Measurements from ENCODE around the gene LRRC55. TPM values are rescaled to one million over a fixed set of nuclear protein-coding genes. Genes with fewer than 3 reads are reported as not detected.

Gene LRRC55
- polyA plus RNA-seq, 1 donor (not counting 4 experiments of a cell fraction or from before 2014, with no cell fraction given), result not detected

DNA sequence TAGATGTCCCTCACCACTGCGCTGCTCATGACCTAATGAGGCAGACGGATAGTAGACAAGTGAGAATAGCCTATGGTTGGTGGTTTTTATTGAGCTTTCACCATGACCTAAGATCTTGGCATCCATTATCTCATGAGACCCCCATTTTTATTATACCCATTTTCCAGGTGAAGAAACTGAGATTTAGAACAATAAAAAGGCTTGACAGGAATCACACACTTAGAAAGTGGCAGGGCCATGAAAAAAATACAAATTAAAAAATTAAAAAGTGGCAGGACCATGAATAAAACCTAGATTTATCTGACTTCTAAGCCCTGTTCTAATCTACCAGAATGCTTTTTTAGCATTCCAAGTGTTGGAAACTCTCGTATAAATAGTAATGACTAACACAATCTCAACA, 1.1 kb downstream of the LRRC55 start:
- Histone ChIP-seq H3K9ac (ENCODE audit: control insufficient read depth, extremely low read depth, insufficient read depth, low read length) (no peak overlapping the region), H3K36me3 (ENCODE audit: control insufficient read depth in 2 of 2, extremely low read depth in 1 of 2, insufficient read depth in 2 of 2, low read length in 2 of 2) (no peaks in the 10 kb centered on the region), H4K20me1 (ENCODE audit: control insufficient read depth, extremely low read depth, insufficient read depth, low read length) (no peaks in the 10 kb centered on the region), H3K4me2 (ENCODE audit: control insufficient read depth, extremely low read depth, insufficient read depth, low read depth, low read length) (no peak overlapping the region), H3K27ac (ENCODE audit: control insufficient read depth, insufficient read depth, low read length) (no peak overlapping the region), H3K4me1 (ENCODE audit: control insufficient read depth, extremely low read depth, insufficient read depth, low read length) (no peaks in the 10 kb centered on the region), H2AFZ (ENCODE audit: control insufficient read depth, low read length) (no peak overlapping the region), H3K4me3 (ENCODE audit: control insufficient read depth in 2 of 3, extremely low read depth in 1 of 3, insufficient read depth in 2 of 3, low read depth in 1 of 3, low read length in 3 of 3) (no peak overlapping the region), H3K9me1 (ENCODE audit: control insufficient read depth, extremely low read depth, insufficient read depth, low read length) (no peaks in the 10 kb centered on the region), H3K79me2 (ENCODE audit: control insufficient read depth, insufficient read depth, low read length) (no peaks in the 10 kb centered on the region), H3K9me3 (ENCODE audit: control insufficient read depth, low read depth, low read length) (no peaks in the 10 kb centered on the region), H3K27me3 (ENCODE audit: control insufficient read depth, extremely low read depth, insufficient read depth, low read length) (peaks cover 46% of the 10 kb centered on the region)
- FAIRE-seq (no peak), DNase-seq (ENCODE audit: low read depth, low spot score) (no peak)
- no peak for TF ChIP-seq EZH2 (IDR thresholded peaks at IDR 0.05; ENCODE audit: low read length)
- TF ChIP-seq, protein P1, sequence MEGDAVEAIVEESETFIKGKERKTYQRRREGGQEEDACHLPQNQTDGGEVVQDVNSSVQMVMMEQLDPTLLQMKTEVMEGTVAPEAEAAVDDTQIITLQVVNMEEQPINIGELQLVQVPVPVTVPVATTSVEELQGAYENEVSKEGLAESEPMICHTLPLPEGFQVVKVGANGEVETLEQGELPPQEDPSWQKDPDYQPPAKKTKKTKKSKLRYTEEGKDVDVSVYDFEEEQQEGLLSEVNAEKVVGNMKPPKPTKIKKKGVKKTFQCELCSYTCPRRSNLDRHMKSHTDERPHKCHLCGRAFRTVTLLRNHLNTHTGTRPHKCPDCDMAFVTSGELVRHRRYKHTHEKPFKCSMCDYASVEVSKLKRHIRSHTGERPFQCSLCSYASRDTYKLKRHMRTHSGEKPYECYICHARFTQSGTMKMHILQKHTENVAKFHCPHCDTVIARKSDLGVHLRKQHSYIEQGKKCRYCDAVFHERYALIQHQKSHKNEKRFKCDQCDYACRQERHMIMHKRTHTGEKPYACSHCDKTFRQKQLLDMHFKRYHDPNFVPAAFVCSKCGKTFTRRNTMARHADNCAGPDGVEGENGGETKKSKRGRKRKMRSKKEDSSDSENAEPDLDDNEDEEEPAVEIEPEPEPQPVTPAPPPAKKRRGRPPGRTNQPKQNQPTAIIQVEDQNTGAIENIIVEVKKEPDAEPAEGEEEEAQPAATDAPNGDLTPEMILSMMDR (optimal IDR thresholded peaks at IDR 0.05 in 1 of 3, IDR thresholded peaks at IDR 0.05 in 1 of 3, conservative IDR thresholded peaks at IDR 0.05 in 1 of 3; ENCODE audit: extremely low read depth in 1 of 3, insufficient read depth in 2 of 3, low read length in 3 of 3), result no peak
- dilution Hi-C loops (cut with MboI; ENCODE audit: extremely low pct_ligation_motif_present, low sequenced_read_pairs), result no loop called here

DNA sequence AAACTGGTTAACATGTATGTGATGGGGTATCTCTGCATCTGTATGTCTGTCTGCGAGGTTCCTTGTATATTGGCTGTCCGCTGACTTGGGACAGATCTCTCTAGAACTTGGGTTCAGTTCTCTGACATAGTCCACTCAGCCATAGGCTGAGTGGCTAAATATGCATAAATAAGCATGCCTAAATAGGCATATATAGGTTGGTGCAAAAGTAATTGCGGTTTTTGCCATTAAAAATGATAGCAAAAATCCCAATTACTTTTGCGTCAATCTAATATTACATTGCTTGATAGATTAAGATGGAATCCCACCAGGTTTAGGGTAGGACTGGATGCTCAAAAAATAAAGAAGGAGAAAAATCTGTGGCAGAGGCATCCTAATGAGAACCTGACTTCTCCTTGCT, 8.8 kb downstream of the LRRC55 start:
- FAIRE-seq, result no peak
- no peaks in the 10 kb centered on the region for H3K9me3 ChIP-seq (ENCODE audit: control insufficient read depth, low read depth, low read length)
- TF ChIP-seq, protein P1 (optimal IDR thresholded peaks at IDR 0.05 in 1 of 3, IDR thresholded peaks at IDR 0.05 in 1 of 3, conservative IDR thresholded peaks at IDR 0.05 in 1 of 3; ENCODE audit: extremely low read depth in 1 of 3, insufficient read depth in 2 of 3, low read length in 3 of 3), result no peak
- TF ChIP-seq EZH2 (IDR thresholded peaks at IDR 0.05; ENCODE audit: low read length), result no peak
- no peak overlapping the region for H2AFZ ChIP-seq (ENCODE audit: control insufficient read depth, low read length)
- no peaks in the 10 kb centered on the region for H3K79me2 ChIP-seq (ENCODE audit: control insufficient read depth, insufficient read depth, low read length)
- H3K9me1 ChIP-seq (ENCODE audit: control insufficient read depth, extremely low read depth, insufficient read depth, low read length), result no peaks in the 10 kb centered on the region
- no peak overlapping the region for H3K9ac ChIP-seq (ENCODE audit: control insufficient read depth, extremely low read depth, insufficient read depth, low read length)
- no peaks in the 10 kb centered on the region for H3K36me3 ChIP-seq (ENCODE audit: control insufficient read depth in 2 of 2, extremely low read depth in 1 of 2, insufficient read depth in 2 of 2, low read length in 2 of 2)
- H3K27me3 ChIP-seq (ENCODE audit: control insufficient read depth, extremely low read depth, insufficient read depth, low read length), result no peaks in the 10 kb centered on the region
- no peak overlapping the region for H3K4me3 ChIP-seq (ENCODE audit: control insufficient read depth in 2 of 3, extremely low read depth in 1 of 3, insufficient read depth in 2 of 3, low read depth in 1 of 3, low read length in 3 of 3)
- no peaks in the 10 kb centered on the region for H3K4me1 ChIP-seq (ENCODE audit: control insufficient read depth, extremely low read depth, insufficient read depth, low read length)
- no peaks in the 10 kb centered on the region for H4K20me1 ChIP-seq (ENCODE audit: control insufficient read depth, extremely low read depth, insufficient read depth, low read length)
- DNase-seq (ENCODE audit: low read depth, low spot score), result no peak
- dilution Hi-C loops (cut with MboI; ENCODE audit: extremely low pct_ligation_motif_present, low sequenced_read_pairs), result no loop called here
- H3K4me2 ChIP-seq (ENCODE audit: control insufficient read depth, extremely low read depth, insufficient read depth, low read depth, low read length), result no peak overlapping the region
- H3K27ac ChIP-seq (ENCODE audit: control insufficient read depth, insufficient read depth, low read length), result no peak overlapping the region

Measured in keratinocyte (primary cell).